COR-L47 (cell line): ENCODE data around the gene CD34.

Experiments
- DNase-seq: peaks from one replicate; lab custom pipeline; 2025; lab: John Stamatoyannopoulos, UW

CD34 gene

GRCh38 chr1:207832796-207833195 is 78.1 kb downstream of the CD34 start:
- no peak for DNase-seq

DNA sequence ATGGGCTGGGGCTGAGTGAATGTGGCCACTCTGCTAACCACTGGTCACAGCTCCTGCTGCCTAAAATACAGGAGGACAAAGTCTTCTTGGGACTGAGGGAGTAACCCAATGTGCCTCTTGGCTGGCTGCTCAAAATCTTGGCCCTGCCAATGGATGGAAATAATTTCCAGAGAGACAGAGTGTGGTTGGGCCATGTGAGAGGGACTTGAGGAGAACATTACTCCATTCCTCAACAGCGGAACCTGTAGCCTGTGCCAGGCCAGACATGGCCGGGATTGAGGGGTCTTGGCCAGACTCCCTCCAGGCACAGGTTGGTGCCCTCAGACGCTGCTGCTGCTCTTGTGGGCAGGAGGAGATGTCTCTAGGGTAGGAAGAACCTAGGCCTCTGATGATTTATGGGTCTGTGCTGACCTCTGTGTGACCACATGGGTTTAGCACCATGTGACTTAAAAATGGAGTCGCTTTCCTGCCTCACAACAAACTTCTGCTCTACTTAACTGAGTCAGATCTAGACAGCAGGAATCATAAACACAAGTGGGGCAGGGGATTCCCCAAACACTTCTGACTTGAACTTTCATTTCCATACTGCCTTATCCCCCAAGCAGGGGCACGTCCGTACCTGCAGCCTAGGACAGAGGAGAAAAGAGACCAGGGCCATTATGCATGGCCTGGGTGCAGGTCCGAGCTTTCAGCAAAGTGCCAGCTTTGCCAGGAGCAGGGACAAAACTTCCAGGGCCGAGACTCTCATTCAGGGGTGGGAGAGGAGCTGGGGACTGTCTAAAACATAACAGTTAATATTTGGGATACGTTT is 79.2 kb downstream of the CD34 start:
- DNase-seq: no peak
